Left renal pelvis (tissue), 4 donors: ENCODE measurements around the gene MYH14. TPM values are rescaled to one million over a fixed set of nuclear protein-coding genes. Genes with fewer than 3 reads are reported as not detected.
A peak's percentile ranks its signal among the peaks of the same experiment; 100 is the strongest.

Source experiments
- DNase-seq, 4 donors: peaks; one replicate each; pipeline ENCODE4 v3.0.0-alpha.2; 2013; ENCODE audit warnings: low read depth in 4 of 4, low spot score in 3 of 4
- polyA plus RNA-seq, 4 donors: library from polyadenylated mRNA; unstranded; fragments of 120-200 nt; gene quantifications; one replicate each; pipeline ENCODE4 v1.2.1, GENCODE V29; 2013; ENCODE audit not compliant: insufficient read length in 4 of 4

Gene MYH14
- 10 to 100 TPM in 3 of 4 donors, under 1 TPM in 1; 0.71 to 27.1 (median 22.2) TPM for polyA plus RNA-seq

- DNase-seq: peak; percentile 69 to 82 (median 74)
These were observed at the start of gene MYH14 for GRCh38 chr19:50203281-50204080. Gene MYH14, plus strand, starts transcription at chr19:50203622. Its CDS starts 6,744 bp downstream, at chr19:50210366.

GRCh38 chr19:50154529-50154928 is 48.9 kb upstream of the MYH14 start:
- no peak for DNase-seq

GRCh38 chr19:50155520-50156109 is 47.8 kb upstream of the MYH14 start:
- DNase-seq: no peak

- DNase-seq: no peak
These were observed 44.8 kb upstream of the MYH14 start for GRCh38 chr19:50158577-50158976.

DNA sequence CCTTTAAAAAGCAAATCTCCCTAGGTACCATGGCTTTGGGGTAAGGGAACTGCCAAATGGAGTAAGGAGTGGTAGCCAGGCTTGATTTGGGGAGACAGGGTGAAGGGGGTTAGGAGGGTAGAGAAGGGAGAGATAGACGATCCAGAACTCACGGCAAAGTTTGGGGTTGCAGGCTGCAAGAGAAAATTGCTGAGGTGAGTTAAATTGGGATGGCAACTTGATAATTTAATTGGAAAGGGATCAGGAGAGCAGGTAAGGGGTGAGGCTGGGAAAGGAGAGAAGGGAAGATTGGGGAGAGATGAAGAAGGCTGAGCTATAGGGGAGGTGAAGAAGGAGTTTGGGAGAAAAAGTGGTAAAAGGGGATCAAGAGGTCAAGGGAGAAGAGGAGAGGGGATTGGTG is 44.3 kb upstream of the MYH14 start:
- DNase-seq: no peak

- no peak for DNase-seq
These were observed 40.4 kb upstream of the MYH14 start, which contains the start of gene IZUMO2 for GRCh38 chr19:50162988-50163387. Gene IZUMO2, minus strand, starts transcription at chr19:50163281. Its CDS starts 87 bp downstream, at chr19:50163194.

DNA sequence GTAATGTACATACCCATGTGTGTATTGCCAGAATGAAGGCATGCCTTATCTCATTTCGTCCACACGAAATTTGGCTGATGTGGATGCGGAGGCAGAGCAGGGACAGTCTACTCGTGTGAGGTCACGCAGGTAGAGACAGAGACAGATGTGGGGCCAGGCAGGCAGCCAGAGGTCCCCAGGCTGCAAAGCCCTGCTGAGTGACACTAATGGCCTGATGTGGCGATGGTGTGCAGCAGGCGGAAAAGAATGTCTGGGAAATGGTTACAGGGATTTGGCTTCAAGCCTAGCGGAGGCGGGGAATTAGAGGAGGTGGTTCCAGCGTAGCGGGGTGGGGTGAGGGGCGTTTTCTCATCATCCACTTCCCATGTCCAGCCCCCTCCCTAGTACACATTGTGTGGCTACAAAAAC is 36.1 kb upstream of the MYH14 start:
- peak in 2 of 4 donors; percentile 35 to 77 for DNase-seq

- no peak for DNase-seq
These were observed 31.7 kb upstream of the MYH14 start for GRCh38 chr19:50171752-50172151.

GRCh38 chr19:50172726-50173125 is 30.7 kb upstream of the MYH14 start:
- DNase-seq: no peak

DNA sequence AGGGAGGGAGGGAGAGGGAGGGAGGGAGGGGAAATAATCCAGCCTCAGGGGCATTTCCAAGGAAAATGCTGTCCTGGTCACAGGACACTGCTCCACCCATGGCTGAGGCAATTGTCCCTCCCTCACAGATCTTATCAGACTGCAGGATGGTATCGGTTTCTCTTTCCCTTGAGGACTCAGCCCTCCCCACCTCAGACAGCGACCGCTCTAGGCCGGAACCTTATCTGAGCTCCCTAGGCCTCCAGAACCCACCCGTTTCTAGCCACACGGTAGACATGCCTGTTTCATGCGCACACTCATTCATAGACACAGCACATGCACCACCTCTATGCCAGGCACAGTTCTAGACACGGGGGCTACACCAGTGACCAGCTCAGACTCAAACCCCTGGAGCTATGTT is 30.3 kb upstream of the MYH14 start:
- no peak for DNase-seq

DNA sequence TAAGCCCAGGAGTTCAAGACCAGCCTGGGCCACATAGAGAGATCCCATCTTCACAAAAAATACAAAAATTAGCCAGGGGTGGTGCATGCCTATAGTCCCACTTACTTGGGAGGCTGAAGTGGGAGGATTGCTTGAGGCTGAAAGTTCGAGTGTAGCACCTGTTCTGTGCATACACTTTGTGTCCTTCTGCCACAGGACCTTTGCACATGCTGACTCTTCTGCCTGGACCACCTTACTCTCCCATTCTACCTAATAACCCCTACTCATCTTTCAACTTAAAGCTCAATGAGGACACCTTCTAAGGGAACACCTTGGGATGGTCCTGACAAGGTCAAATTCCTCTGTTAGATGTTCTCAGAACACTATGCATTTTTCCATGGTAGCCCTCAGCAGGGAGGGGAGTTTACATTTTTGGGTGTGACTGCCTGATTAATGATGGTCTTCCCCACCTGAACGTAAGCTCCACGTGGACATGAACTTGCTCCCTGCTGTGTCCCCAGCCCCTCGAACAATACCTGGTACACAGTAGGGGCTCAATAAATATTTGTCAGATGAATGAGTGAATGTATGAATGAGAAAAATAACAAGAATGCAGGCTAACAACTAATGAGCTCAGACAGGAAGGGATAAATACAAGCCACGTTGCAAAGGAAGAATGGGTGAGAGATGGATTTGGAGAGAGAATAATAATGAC is 29.2 kb upstream of the MYH14 start:
- DNase-seq: no peak

DNA sequence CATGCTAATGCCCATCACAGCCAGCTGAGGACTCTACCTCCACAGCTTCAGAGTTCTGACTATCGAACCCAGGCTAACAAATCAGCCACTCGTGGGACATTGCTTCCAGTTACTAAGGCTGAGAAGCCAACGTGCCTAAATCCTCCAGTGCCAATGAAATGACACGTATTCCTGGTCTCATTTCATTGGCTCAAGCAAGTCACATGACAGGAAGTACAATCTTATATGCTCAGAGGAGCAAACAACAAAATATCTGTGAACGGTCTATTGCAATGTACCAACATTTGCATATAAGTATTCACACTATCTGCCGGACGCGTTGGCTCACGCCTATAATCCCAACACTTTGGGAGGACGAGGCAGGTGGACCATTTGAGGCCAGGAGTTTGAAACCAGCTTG is 27.5 kb upstream of the MYH14 start:
- DNase-seq: no peak

- DNase-seq: no peak
These were observed 26.6 kb upstream of the MYH14 start for GRCh38 chr19:50176775-50177174.

DNA sequence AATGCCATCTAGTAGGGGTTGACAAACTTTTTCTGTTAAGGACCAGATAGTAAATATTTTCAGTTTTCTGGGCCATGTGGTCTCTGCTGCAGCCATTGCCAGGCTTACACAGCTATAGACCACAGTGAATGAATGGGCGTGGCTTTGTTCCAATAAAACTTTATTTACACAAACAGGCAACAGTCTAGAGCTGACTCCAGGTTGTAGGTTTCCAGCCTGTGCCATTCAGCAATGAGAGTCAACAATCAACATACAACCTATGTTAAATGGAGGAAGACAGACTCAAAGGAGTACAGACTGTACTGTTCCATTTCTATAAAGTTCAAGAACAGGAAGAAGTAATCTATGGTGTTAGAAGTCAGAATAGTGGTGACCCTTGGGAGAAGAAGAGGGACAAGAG is 25.1 kb upstream of the MYH14 start:
- no peak for DNase-seq

GRCh38 chr19:50178859-50179537 is 24.4 kb upstream of the MYH14 start:
- DNase-seq: no peak

GRCh38 chr19:50181121-50181520 is 22.3 kb upstream of the MYH14 start:
- DNase-seq: no peak

GRCh38 chr19:50184196-50184595 is 19.2 kb upstream of the MYH14 start:
- DNase-seq: no peak

DNA sequence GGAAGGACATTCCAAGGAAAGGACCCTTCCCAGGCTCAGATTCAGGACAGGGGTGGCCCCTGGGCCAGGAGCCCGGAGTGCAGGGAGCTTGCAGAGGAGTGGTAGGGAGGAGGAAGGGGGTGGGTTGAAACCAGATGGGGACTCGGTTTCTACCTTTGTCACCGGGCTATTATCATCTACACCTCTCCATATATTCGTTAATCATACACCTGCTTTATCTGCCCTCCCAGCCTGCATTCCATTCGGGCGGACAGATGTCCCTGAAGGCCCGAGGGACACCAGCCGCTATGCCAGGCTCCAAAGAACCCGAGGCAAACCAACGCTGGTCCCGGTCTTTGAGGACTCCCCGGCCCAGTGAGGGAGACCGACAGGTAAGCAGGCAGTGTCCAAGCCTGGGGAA is 15.5 kb upstream of the MYH14 start:
- no peak for DNase-seq

DNA sequence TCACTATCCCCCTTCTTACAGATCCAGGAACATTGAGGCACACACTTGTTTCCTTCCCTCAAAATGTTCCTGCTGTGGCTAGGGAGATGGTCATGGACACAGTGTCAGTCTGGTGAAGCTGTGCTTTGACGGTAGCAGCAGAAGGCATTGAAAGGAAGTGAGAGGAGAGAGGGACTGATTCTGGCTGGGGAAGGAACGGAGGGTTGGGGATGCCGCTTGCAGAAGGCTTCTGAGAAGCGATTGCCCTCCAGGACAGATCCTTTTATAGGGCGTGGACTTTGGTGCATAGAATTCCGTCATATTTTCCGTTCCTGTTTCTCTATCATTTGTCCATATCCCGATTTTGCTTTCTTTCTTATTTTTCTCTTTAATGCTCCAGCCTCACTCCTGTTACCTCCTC is 14.1 kb upstream of the MYH14 start:
- no peak for DNase-seq

GRCh38 chr19:50190439-50190891 is 13.0 kb upstream of the MYH14 start:
- DNase-seq: no peak

DNA sequence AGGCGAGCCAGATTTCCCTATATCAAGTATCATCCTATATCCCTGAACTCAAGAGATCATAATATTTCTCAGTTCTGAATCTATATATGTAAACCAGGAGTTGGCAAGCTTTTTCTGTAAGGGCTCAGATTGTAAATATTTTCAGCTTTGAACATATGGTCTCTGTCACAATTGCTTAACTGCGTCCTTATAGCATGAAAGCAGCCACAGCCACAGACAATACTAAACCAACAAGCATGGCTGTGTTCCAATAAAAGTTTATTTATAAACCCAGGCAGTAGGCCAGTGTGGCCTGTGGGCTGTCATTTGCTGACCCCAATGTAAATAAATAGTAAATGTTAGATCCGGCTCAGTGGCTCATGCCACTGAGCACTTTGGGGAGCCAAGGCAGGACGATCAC is 12.2 kb upstream of the MYH14 start:
- no peak for DNase-seq
